Measurements from ENCODE around the gene LANCL3. TPM values are rescaled to one million over a fixed set of nuclear protein-coding genes. Genes with fewer than 3 reads are reported as not detected.

LANCL3 gene
- total and polyA plus RNA-seq, 2 donors (not counting 1 experiment from before 2014, with no cell fraction given) = 0.04 to 0.12 TPM

DNA sequence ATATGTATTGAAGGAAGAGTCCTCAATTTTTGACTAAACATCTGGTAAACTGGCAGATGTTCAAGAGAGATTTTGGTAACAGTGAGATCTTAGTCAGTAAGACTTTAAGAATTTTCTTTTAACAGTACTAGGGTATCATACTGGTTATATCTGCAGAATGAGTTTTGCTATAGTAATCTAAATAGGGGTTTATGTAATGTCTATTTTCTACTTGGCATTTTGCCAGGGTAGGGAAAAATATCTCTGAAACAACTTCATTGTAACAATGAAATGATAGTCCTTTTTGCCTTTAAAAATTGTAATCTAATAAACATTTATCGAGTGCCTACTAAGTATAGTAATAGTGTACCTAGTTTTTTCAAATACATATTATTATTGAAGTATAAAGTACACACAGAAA lies 146.2 kb downstream of the LANCL3 start:
- Histone ChIP-seq H3K36me3 (replicated peaks in 1 of 2; ENCODE audit: control extremely low read depth in 1 of 2, control insufficient read depth in 1 of 2, extremely low read depth in 1 of 2, insufficient read depth in 2 of 2, low read length in 1 of 2) (no peaks in the 10 kb centered on the region), H3K79me2 (ENCODE audit: control insufficient read depth, insufficient read depth, low read length) (no peaks in the 10 kb centered on the region), H3K4me1 (ENCODE audit: control insufficient read depth in 2 of 2, insufficient read depth in 2 of 2, low read length in 2 of 2) (no peaks in the 10 kb centered on the region), H3K27me3 (replicated peaks in 1 of 4; ENCODE audit: control extremely low read depth in 1 of 4, control insufficient read depth in 3 of 4, insufficient read depth in 4 of 4, low read length in 3 of 4) (peaks cover 0 to 3% (median 0%) of the 10 kb centered on the region in 4 experiments), H2AFZ (ENCODE audit: insufficient read depth, low read depth, low read length, poor library complexity, severe bottlenecking) (no peak overlapping the region), H3K27ac (ENCODE audit: low read length in 2 of 2) (no peak overlapping the region), H3K4me3 (ENCODE audit: control extremely low read depth in 1 of 5, extremely low read depth in 1 of 5, insufficient read depth in 1 of 5, low read depth in 2 of 5, low read length in 4 of 5) (no peak overlapping the region), H3K4me2 (replicated peaks; ENCODE audit: low read depth, low read length, poor library complexity, severe bottlenecking) (no peak overlapping the region), H3K9ac (ENCODE audit: low read length) (no peak overlapping the region), H3K9me3 (ENCODE audit: control extremely low read depth in 1 of 3, control insufficient read depth in 2 of 3, insufficient read depth in 1 of 3, low read length in 2 of 3) (no peaks in the 10 kb centered on the region), H4K20me1 (ENCODE audit: control insufficient read depth, insufficient read depth, low read length, poor library complexity, severe bottlenecking) (no peaks in the 10 kb centered on the region)
- WGBS (ENCODE audit: insufficient coverage) = no CpG with 5 or more reads among the region's 1 CpG
- ATAC-seq (ENCODE audit: low read depth) (no peak), DNase-seq (no peak)
- Mint-ChIP-seq H3K27ac (no peak overlapping the region), H3K27me3 (no peaks in the 10 kb centered on the region), H3K4me1 (no peaks in the 10 kb centered on the region), H3K9me3 (ENCODE audit: insufficient read depth) (no peaks in the 10 kb centered on the region), H3K4me3 (no peak overlapping the region)
- TF ChIP-seq CTCF (IDR thresholded peaks at IDR 0.05) (no peak), EZH2 (IDR thresholded peaks at IDR 0.05; ENCODE audit: borderline replicate concordance, insufficient read depth, low read depth, low read length, poor library complexity, severe bottlenecking) (no peak)
- ChIA-PET CTCF (no interaction called here), POLR2A (no interaction called here)
- intact Hi-C loops (cut with micrococcal nuclease) = no loop called here

DNA sequence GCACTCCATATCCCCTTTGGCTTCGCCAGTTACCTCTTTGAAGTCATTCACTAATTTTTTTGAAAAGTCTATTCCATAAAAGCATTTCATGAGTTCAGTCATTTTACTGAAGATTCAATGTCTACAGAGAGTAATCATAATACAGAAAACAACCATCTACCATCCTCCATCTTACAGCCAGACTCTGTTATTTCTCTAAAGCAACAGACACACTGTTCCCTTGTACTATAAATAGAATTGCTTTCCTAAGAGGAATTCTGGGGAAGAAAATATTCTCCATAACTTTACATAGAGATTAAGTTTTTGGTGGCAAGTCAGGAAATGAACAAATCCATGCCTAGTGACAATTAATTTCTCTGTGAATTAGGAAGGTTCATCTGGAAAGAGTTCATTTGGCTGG lies 151.1 kb downstream of the LANCL3 start:
- ChIA-PET CTCF (no interaction called here), POLR2A (no interaction called here)
- intact Hi-C loops (cut with micrococcal nuclease) = no loop called here
- Histone ChIP-seq H4K20me1 (ENCODE audit: control insufficient read depth, insufficient read depth, low read length, poor library complexity, severe bottlenecking) (no peaks in the 10 kb centered on the region), H3K27ac (ENCODE audit: low read length in 2 of 2) (no peak overlapping the region), H2AFZ (ENCODE audit: insufficient read depth, low read depth, low read length, poor library complexity, severe bottlenecking) (no peak overlapping the region), H3K9ac (ENCODE audit: low read length) (no peak overlapping the region), H3K4me3 (ENCODE audit: control extremely low read depth in 1 of 5, extremely low read depth in 1 of 5, insufficient read depth in 1 of 5, low read depth in 2 of 5, low read length in 4 of 5) (no peak overlapping the region), H3K4me2 (replicated peaks; ENCODE audit: low read depth, low read length, poor library complexity, severe bottlenecking) (no peak overlapping the region), H3K4me1 (ENCODE audit: control insufficient read depth in 2 of 2, insufficient read depth in 2 of 2, low read length in 2 of 2) (no peaks in the 10 kb centered on the region), H3K36me3 (replicated peaks in 1 of 2; ENCODE audit: control extremely low read depth in 1 of 2, control insufficient read depth in 1 of 2, extremely low read depth in 1 of 2, insufficient read depth in 2 of 2, low read length in 1 of 2) (no peaks in the 10 kb centered on the region), H3K27me3 (replicated peaks in 1 of 4; ENCODE audit: control extremely low read depth in 1 of 4, control insufficient read depth in 3 of 4, insufficient read depth in 4 of 4, low read length in 3 of 4) (peaks cover 0 to 6% (median 0%) of the 10 kb centered on the region in 4 experiments), H3K9me3 (ENCODE audit: control extremely low read depth in 1 of 3, control insufficient read depth in 2 of 3, insufficient read depth in 1 of 3, low read length in 2 of 3) (no peaks in the 10 kb centered on the region), H3K79me2 (ENCODE audit: control insufficient read depth, insufficient read depth, low read length) (no peaks in the 10 kb centered on the region)
- TF ChIP-seq CTCF (IDR thresholded peaks at IDR 0.05) (no peak), EZH2 (IDR thresholded peaks at IDR 0.05; ENCODE audit: borderline replicate concordance, insufficient read depth, low read depth, low read length, poor library complexity, severe bottlenecking) (no peak)
- ATAC-seq (ENCODE audit: low read depth) (no peak), DNase-seq (no peak)
- Mint-ChIP-seq H3K27ac (no peak overlapping the region), H3K27me3 (peaks cover 4% of the 10 kb centered on the region), H3K9me3 (ENCODE audit: insufficient read depth) (no peaks in the 10 kb centered on the region), H3K4me3 (no peak overlapping the region), H3K4me1 (no peaks in the 10 kb centered on the region)
- WGBS (ENCODE audit: insufficient coverage) = no CpG with 5 or more reads among the region's 1 CpG

All from B cell (primary cell).